ENCODE data around the gene LAMC3.

LAMC3 gene

GRCh38 chr9:131072107-131072870 lies 63.3 kb downstream of the LAMC3 start:
- DNase-seq (ENCODE audit: low read depth in 4 of 4, low spot score in 1 of 4): no peak

GRCh38 chr9:131072871-131073237 lies 63.9 kb downstream of the LAMC3 start:
- DNase-seq (ENCODE audit: low read depth in 4 of 4, low spot score in 1 of 4): no peak

GRCh38 chr9:131076347-131077195 lies 67.6 kb downstream of the LAMC3 start:
- DNase-seq (ENCODE audit: low read depth in 4 of 4, low spot score in 1 of 4): no peak

- no peak for DNase-seq (ENCODE audit: low read depth in 4 of 4, low spot score in 1 of 4)
These were observed 69.7 kb downstream of the LAMC3 start for GRCh38 chr9:131078427-131079366.

GRCh38 chr9:131080589-131080988 lies 71.6 kb downstream of the LAMC3 start:
- DNase-seq (ENCODE audit: low read depth in 4 of 4, low spot score in 1 of 4): no peak

GRCh38 chr9:131081868-131082267 lies 72.9 kb downstream of the LAMC3 start:
- DNase-seq (ENCODE audit: low read depth in 4 of 4, low spot score in 1 of 4): no peak

GRCh38 chr9:131082774-131083512 lies 74.0 kb downstream of the LAMC3 start:
- DNase-seq (ENCODE audit: low read depth in 4 of 4, low spot score in 1 of 4): no peak

- no peak for DNase-seq (ENCODE audit: low read depth in 4 of 4, low spot score in 1 of 4)
These were observed 75.8 kb downstream of the LAMC3 start for GRCh38 chr9:131084661-131085369.

- no peak for DNase-seq (ENCODE audit: low read depth in 4 of 4, low spot score in 1 of 4)
These were observed 76.6 kb downstream of the LAMC3 start for GRCh38 chr9:131085370-131086122.

- no peak for DNase-seq (ENCODE audit: low read depth in 4 of 4, low spot score in 1 of 4)
These were observed 78.5 kb downstream of the LAMC3 start for GRCh38 chr9:131087354-131087893.

- no peak for DNase-seq (ENCODE audit: low read depth in 4 of 4, low spot score in 1 of 4)
These were observed 81.2 kb downstream of the LAMC3 start for GRCh38 chr9:131090025-131090787.

GRCh38 chr9:131091352-131091992 lies 82.5 kb downstream of the LAMC3 start:
- DNase-seq (ENCODE audit: low read depth in 4 of 4, low spot score in 1 of 4): no peak

GRCh38 chr9:131092030-131092429 lies 83.1 kb downstream of the LAMC3 start:
- DNase-seq (ENCODE audit: low read depth in 4 of 4, low spot score in 1 of 4): no peak

GRCh38 chr9:131092548-131093440 lies 83.8 kb downstream of the LAMC3 start:
- DNase-seq (ENCODE audit: low read depth in 4 of 4, low spot score in 1 of 4): no peak

GRCh38 chr9:131094015-131094414 lies 85.0 kb downstream of the LAMC3 start:
- no peak for DNase-seq (ENCODE audit: low read depth in 4 of 4, low spot score in 1 of 4)

- no peak for DNase-seq (ENCODE audit: low read depth in 4 of 4, low spot score in 1 of 4)
These were observed 85.6 kb downstream of the LAMC3 start for GRCh38 chr9:131094622-131095021.
